GM21737 (cell line): Measurements from ENCODE around the gene SIGLEC7.

Experiments used
- ATAC-seq: cut with Tn5 transposase; IDR thresholded peaks from one replicate; pipeline ENCODE4 v1.9.1; 2021; ENCODE audit warnings: mild to moderate bottlenecking, moderate library complexity; ENCODE audit not compliant: unreplicated experiment

The SIGLEC7 gene

GRCh38 chr19:51116736-51117286, 25.3 kb upstream of the SIGLEC7 start:
- ATAC-seq: no peak

- ATAC-seq: no peak
Observed at GRCh38 chr19:51119101-51119500, 23.0 kb upstream of the SIGLEC7 start.

GRCh38 chr19:51119611-51120010, 22.5 kb upstream of the SIGLEC7 start:
- ATAC-seq: no peak

- ATAC-seq: no peak
Observed at GRCh38 chr19:51120160-51120559, 21.9 kb upstream of the SIGLEC7 start.

GRCh38 chr19:51121257-51121656, 20.8 kb upstream of the SIGLEC7 start:
- ATAC-seq: no peak

- no peak for ATAC-seq
Observed at GRCh38 chr19:51122112-51122981, 19.8 kb upstream of the SIGLEC7 start.

GRCh38 chr19:51123381-51123800, 18.7 kb upstream of the SIGLEC7 start:
- ATAC-seq: no peak

- ATAC-seq: no peak
Observed at GRCh38 chr19:51123802-51124201, 18.3 kb upstream of the SIGLEC7 start.

- no peak for ATAC-seq
Observed at GRCh38 chr19:51124216-51124615, 17.9 kb upstream of the SIGLEC7 start.

- no peak for ATAC-seq
Observed at GRCh38 chr19:51124729-51125128, 17.4 kb upstream of the SIGLEC7 start, which contains the start of gene SIGLEC9. Gene SIGLEC9 (plus strand): TSS chr19:51124906. CDS start chr19:51124975, 69 bp downstream.

GRCh38 chr19:51125421-51126075, 16.6 kb upstream of the SIGLEC7 start:
- ATAC-seq: no peak

- no peak for ATAC-seq
Observed at GRCh38 chr19:51127032-51127431, 15.1 kb upstream of the SIGLEC7 start.

GRCh38 chr19:51127755-51128154, 14.3 kb upstream of the SIGLEC7 start:
- ATAC-seq: no peak

GRCh38 chr19:51128227-51128626, 13.9 kb upstream of the SIGLEC7 start:
- ATAC-seq: no peak

GRCh38 chr19:51129716-51130115, 12.4 kb upstream of the SIGLEC7 start:
- ATAC-seq: no peak

GRCh38 chr19:51131780-51132680, 10.1 kb upstream of the SIGLEC7 start:
- no peak for ATAC-seq

- ATAC-seq: no peak
Observed at GRCh38 chr19:51135004-51135403, 7.1 kb upstream of the SIGLEC7 start.

GRCh38 chr19:51135986-51136762, 5.9 kb upstream of the SIGLEC7 start:
- ATAC-seq: no peak

GRCh38 chr19:51136851-51137551, 5.1 kb upstream of the SIGLEC7 start:
- no peak for ATAC-seq
